ENCODE results near the gene C12orf42. TPM values are rescaled to one million over a fixed set of nuclear protein-coding genes. Genes with fewer than 3 reads are reported as not detected.

Gene C12orf42
- total RNA-seq, 2 donors from 2014 or later, result not detected

DNA sequence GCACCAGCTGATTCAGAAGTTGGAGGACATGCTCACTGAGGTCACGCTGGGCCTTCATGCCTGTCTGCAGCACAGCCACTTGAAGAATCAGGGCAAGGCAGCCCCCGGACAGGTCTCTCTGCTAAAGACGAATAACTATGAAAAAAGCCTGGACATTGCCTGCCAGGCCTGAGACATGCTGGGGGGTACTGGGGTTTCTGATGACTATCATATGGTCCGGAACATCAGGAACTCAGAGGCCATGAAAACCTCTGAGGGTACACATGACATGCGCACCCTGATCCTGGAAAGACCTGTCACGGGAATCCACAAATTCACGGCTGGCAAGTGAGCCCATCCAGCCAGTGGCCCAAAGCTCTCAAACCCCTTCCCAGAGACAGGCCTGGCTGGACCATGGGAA is 8.8 kb upstream of the C12orf42 start:
- H3K4me3 ChIP-seq, result no peak overlapping the region
- TF ChIP-seq, protein P1, sequence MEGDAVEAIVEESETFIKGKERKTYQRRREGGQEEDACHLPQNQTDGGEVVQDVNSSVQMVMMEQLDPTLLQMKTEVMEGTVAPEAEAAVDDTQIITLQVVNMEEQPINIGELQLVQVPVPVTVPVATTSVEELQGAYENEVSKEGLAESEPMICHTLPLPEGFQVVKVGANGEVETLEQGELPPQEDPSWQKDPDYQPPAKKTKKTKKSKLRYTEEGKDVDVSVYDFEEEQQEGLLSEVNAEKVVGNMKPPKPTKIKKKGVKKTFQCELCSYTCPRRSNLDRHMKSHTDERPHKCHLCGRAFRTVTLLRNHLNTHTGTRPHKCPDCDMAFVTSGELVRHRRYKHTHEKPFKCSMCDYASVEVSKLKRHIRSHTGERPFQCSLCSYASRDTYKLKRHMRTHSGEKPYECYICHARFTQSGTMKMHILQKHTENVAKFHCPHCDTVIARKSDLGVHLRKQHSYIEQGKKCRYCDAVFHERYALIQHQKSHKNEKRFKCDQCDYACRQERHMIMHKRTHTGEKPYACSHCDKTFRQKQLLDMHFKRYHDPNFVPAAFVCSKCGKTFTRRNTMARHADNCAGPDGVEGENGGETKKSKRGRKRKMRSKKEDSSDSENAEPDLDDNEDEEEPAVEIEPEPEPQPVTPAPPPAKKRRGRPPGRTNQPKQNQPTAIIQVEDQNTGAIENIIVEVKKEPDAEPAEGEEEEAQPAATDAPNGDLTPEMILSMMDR (IDR thresholded peaks at IDR 0.05), result no peak
- no peaks in the 10 kb centered on the region for H3K36me3 ChIP-seq
- no peaks in the 10 kb centered on the region for H3K27me3 ChIP-seq
- no peak overlapping the region for H3K9ac ChIP-seq (ENCODE audit: low read depth in 2 of 2, low read length in 2 of 2)
- no peaks in the 10 kb centered on the region for H3K4me1 ChIP-seq
- intact Hi-C loops (cut with DNase I), result loop anchor here (5.0 kb wide), 1 partner anchor 557 kb away; no protein-coding TSS in a partner anchor
- H3K27ac ChIP-seq, result no peak overlapping the region
- H3K9me3 ChIP-seq, result no peaks in the 10 kb centered on the region
- DNase-seq, result no peak

GRCh38 chr12:103503546-103504480 is 8.0 kb upstream of the C12orf42 start:
- Histone ChIP-seq H3K4me1 (no peaks in the 10 kb centered on the region), H3K27ac (no peak overlapping the region), H3K9ac (ENCODE audit: low read depth in 2 of 2, low read length in 2 of 2) (no peak overlapping the region), H3K27me3 (no peaks in the 10 kb centered on the region), H3K4me3 (no peak overlapping the region), H3K36me3 (no peaks in the 10 kb centered on the region), H3K9me3 (no peaks in the 10 kb centered on the region)
- peak; percentile 28 for DNase-seq
- TF ChIP-seq, protein P1 (IDR thresholded peaks at IDR 0.05), result peak; percentile 44
- intact Hi-C loops (cut with DNase I), result loop anchor here (5.0 kb wide), 1 partner anchor 557 kb away; no protein-coding TSS in a partner anchor

- no peak overlapping the region for H3K27ac ChIP-seq
- TF ChIP-seq, protein P1 (IDR thresholded peaks at IDR 0.05), result no peak
- H3K4me1 ChIP-seq, result no peaks in the 10 kb centered on the region
- no peaks in the 10 kb centered on the region for H3K27me3 ChIP-seq
- DNase-seq, result no peak
- no peak overlapping the region for H3K4me3 ChIP-seq
- no peaks in the 10 kb centered on the region for H3K9me3 ChIP-seq
- H3K9ac ChIP-seq (ENCODE audit: low read depth in 2 of 2, low read length in 2 of 2), result no peak overlapping the region
- intact Hi-C loops (cut with DNase I), result loop anchor here (5.0 kb wide), 1 partner anchor 554 kb away; no protein-coding TSS in a partner anchor
- no peaks in the 10 kb centered on the region for H3K36me3 ChIP-seq
Observed at GRCh38 chr12:103501447-103501846, 5.7 kb upstream of the C12orf42 start.

DNA sequence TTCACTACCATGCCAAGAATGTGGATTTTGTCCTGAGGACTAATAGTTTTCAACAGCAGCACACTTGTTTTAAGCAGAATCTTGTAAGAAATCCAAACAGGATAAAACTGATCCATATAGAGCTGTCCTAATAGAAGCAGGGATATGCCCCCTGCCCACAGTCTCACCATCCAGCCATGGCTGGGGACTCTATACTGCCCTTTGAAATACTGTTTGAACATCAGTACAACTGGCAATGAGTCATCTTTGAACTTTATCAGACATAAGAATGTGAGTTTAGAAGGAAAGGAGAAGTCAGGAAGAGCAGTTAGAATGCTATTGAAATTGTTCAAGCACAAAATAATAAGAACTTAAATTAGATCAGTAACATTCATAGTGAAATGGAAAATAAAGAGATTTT is 3.8 kb upstream of the C12orf42 start:
- H3K4me1 ChIP-seq, result no peaks in the 10 kb centered on the region
- TF ChIP-seq, protein P1 (IDR thresholded peaks at IDR 0.05), result no peak
- H3K9me3 ChIP-seq, result no peaks in the 10 kb centered on the region
- intact Hi-C loops (cut with DNase I), result no loop called here
- no peaks in the 10 kb centered on the region for H3K36me3 ChIP-seq
- H3K27me3 ChIP-seq, result peaks cover 14% of the 10 kb centered on the region
- no peak overlapping the region for H3K9ac ChIP-seq (ENCODE audit: low read depth in 2 of 2, low read length in 2 of 2)
- DNase-seq, result no peak
- no peak overlapping the region for H3K27ac ChIP-seq
- no peak overlapping the region for H3K4me3 ChIP-seq

DNA sequence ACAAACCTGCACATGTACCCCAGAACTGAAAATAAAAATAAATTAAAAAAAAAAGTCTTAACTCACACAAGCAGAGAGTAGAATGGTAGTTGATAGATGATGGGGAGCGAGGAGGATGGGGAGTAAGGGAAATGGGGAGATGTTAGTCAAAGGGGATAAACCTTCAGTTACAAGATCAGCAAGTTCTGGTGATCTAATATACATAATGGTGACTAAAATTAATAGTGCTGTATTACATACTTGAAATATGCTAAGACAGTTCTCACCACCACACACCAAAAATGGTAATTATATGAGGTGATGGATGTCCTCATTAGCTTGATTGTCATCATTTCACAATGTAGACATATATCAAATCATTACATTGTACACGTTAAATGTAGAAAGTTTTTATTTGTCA is 3.2 kb upstream of the C12orf42 start:
- H3K36me3 ChIP-seq, result no peaks in the 10 kb centered on the region
- no peaks in the 10 kb centered on the region for H3K9me3 ChIP-seq
- no peak overlapping the region for H3K4me3 ChIP-seq
- peaks cover 14% of the 10 kb centered on the region for H3K27me3 ChIP-seq
- H3K27ac ChIP-seq, result no peak overlapping the region
- TF ChIP-seq, protein P1 (IDR thresholded peaks at IDR 0.05), result no peak
- no peaks in the 10 kb centered on the region for H3K4me1 ChIP-seq
- no peak for DNase-seq
- H3K9ac ChIP-seq (ENCODE audit: low read depth in 2 of 2, low read length in 2 of 2), result no peak overlapping the region
- intact Hi-C loops (cut with DNase I), result no loop called here
